ENCODE measurements around the gene ATXN1.

Gene ATXN1

GRCh38 chr6:16782278-16782677 is 21.0 kb upstream of the ATXN1 start:
- DNase-seq: no peak

GRCh38 chr6:16781348-16782169 is 20.3 kb upstream of the ATXN1 start:
- no peak for DNase-seq

- DNase-seq: no peak
Observed at GRCh38 chr6:16778521-16778920, 17.3 kb upstream of the ATXN1 start.

GRCh38 chr6:16777794-16778193 is 16.5 kb upstream of the ATXN1 start:
- no peak for DNase-seq

- DNase-seq: no peak
Observed at GRCh38 chr6:16776394-16777017, 15.2 kb upstream of the ATXN1 start.

- DNase-seq: no peak
Observed at GRCh38 chr6:16774437-16774836, 13.2 kb upstream of the ATXN1 start.

- DNase-seq: no peak
Observed at GRCh38 chr6:16773362-16773761, 12.1 kb upstream of the ATXN1 start.

GRCh38 chr6:16770701-16771569 is 9.7 kb upstream of the ATXN1 start:
- no peak for DNase-seq

GRCh38 chr6:16769986-16770376 is 8.7 kb upstream of the ATXN1 start:
- no peak for DNase-seq

- no peak for DNase-seq
Observed at GRCh38 chr6:16769131-16769985, 8.1 kb upstream of the ATXN1 start.

GRCh38 chr6:16768477-16768830 is 7.2 kb upstream of the ATXN1 start:
- no peak for DNase-seq

GRCh38 chr6:16767765-16768476 is 6.7 kb upstream of the ATXN1 start:
- no peak for DNase-seq

- DNase-seq: no peak
Observed at GRCh38 chr6:16766836-16767745, 5.8 kb upstream of the ATXN1 start.

- peak; percentile 18 for DNase-seq
Observed at GRCh38 chr6:16766043-16766536, 4.8 kb upstream of the ATXN1 start.

GRCh38 chr6:16765235-16765634 is 4.0 kb upstream of the ATXN1 start:
- no peak for DNase-seq

- no peak for DNase-seq
Observed at GRCh38 chr6:16764188-16764950, 3.1 kb upstream of the ATXN1 start.

- no peak for DNase-seq
Observed at GRCh38 chr6:16762550-16763477, 1.6 kb upstream of the ATXN1 start.

GRCh38 chr6:16762268-16762549 is 949 bp upstream of the ATXN1 start:
- DNase-seq: no peak

All from GOT3 (cell line).